Measurements from ENCODE around the gene WBP4. TPM values are rescaled to one million over a fixed set of nuclear protein-coding genes. Genes with fewer than 3 reads are reported as not detected.
A peak's percentile ranks its signal among the peaks of the same experiment; 100 is the strongest.

The WBP4 gene
- total and polyA plus RNA-seq, 2 of the 13 experiments (the other 11 are each of a cell fraction or from before 2014, with no cell fraction given) = 6.7 to 11.7 TPM

DNA sequence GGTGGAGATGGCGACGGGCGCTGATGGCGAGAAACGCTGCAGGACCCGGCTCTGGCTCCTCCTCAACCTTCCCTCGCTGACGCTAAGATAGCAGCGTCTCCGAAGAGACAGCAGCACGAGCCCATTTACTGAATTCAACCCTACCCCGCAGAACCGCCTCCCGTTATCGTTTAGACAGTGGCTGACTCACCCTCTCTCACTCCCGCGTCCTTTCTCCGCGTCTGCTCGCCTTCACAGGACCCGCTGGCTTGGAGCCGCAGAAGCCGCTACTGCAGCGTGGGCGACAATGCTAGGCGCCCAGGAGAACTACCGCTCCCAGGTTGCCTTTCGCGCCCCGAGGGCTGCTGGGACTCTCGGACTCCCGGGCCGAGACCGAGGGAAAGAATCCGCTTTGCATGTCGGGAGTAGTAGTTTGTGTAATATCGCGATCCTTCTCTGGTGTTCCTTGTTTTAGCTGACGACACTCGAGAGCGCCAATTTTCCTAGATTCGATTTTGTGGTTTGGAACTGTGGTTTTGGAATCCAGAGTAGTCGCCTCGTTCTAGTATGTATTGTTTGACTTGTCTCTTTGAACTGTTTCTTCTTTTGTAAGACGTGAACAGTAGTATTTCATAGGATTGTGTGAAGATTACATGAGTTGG is 71.3 kb downstream of the WBP4 start, which contains the start of gene KBTBD6 (continued):
- peak; percentile 75; the same call in 1 of the 2 replicates for TF ChIP-seq REPIN1 (CRISPR knock-in tag; IDR thresholded peaks at IDR 0.05; ENCODE audit: borderline replicate concordance, low read depth)
- TF ChIP-seq IRX3 (CRISPR knock-in tag; IDR thresholded peaks at IDR 0.05; ENCODE audit: borderline replicate concordance, low read depth) = no peak
- TF ChIP-seq HIVEP1 (CRISPR knock-in tag; IDR thresholded peaks at IDR 0.05) = no peak
- no peak for TF ChIP-seq ZNF362 (CRISPR knock-in tag; IDR thresholded peaks at IDR 0.05; ENCODE audit: borderline replicate concordance)
- 0 out of 2 replicates have a peak, but pooled peaks have one; percentile 15 for TF ChIP-seq ZNF552 (CRISPR knock-in tag; IDR thresholded peaks at IDR 0.05; ENCODE audit: borderline replicate concordance)
- peak; percentile 81 for TF ChIP-seq FOXA3 (CRISPR knock-in tag; IDR thresholded peaks at IDR 0.05)
- no peak for TF ChIP-seq ZBED4 (CRISPR knock-in tag; IDR thresholded peaks at IDR 0.05; ENCODE audit: borderline replicate concordance)
- TF ChIP-seq TFDP2 (CRISPR knock-in tag; IDR thresholded peaks at IDR 0.05) = peak; percentile 95
- TF ChIP-seq ZNF766 (CRISPR knock-in tag; IDR thresholded peaks at IDR 0.05; ENCODE audit: borderline replicate concordance) = no peak
- no peak for TF ChIP-seq ZXDC (CRISPR knock-in tag; IDR thresholded peaks at IDR 0.05)
- TF ChIP-seq ZNF773 (CRISPR knock-in tag; IDR thresholded peaks at IDR 0.05; ENCODE audit: borderline replicate concordance) = no peak
- no peak for TF ChIP-seq ZNF441 (CRISPR knock-in tag; IDR thresholded peaks at IDR 0.05; ENCODE audit: borderline replicate concordance)
- TF ChIP-seq NFIC (IDR thresholded peaks at IDR 0.05; ENCODE audit: low read length) = no peak
- TF ChIP-seq SNAPC5 (CRISPR knock-in tag; IDR thresholded peaks at IDR 0.05; ENCODE audit: borderline replicate concordance) = no peak

Measured in HepG2 (cell line).